ENCODE results near the gene CROCC2.

The CROCC2 gene

DNA sequence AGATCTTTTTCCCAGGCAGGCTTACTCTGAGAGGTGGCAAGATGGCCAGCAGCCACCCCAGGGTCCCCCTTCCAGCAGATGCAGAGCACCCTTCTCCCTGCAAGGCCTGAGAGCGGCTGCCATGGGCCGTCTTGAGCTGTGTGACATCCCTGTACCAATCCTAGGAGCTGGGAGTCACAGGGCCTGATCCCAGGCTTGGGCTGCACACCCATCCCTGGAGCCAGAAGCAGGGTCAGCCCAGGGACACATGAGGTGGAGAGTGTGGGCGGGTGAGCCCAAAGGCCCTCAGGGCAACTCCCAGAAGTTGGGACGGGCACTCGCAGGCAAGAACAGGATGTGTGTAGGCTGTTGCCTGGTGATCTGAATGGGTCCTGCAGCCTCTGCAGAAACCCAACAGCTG is 40.5 kb downstream of the CROCC2 start:
- DNase-seq: no peak

DNA sequence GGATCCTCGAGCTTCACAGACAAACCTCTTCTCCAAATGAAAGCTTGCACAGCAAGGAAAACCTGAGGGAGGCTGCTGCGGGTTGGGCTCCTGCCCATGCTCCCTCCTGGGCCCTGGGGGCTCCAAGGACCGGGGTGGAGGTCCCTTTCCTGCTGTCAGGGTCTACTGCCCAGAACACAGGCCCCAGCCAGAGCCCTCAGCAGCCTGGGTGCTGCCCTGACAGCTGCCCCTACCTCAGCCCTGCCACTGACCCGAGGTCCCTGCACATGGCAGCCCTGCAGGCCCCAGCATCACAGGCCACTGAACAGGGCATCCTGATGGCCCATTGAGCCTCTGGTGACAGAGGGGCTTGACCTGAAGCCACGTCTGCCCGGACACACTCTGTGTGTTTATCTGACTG is 41.0 kb downstream of the CROCC2 start:
- DNase-seq: no peak

DNA sequence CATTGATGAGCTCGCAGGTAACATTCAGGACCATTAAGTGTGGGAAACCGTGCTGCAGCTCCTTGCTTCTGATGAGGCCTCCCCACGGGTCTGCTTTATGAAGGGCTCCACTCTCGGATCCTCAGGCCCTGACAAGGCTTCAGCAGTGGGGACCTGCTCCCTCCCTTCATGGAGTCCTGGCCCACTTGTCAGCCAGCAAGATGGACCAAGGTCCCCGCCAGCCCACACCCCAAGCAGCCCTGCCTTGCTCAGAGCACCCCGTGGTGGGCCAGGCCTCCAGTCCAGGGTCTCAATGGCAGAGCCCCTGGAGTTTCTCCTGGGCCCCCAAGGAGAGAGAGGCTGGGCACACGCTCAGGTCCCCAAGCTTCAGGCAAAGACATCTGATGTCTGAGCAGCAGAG is 41.5 kb downstream of the CROCC2 start:
- DNase-seq: no peak

DNA sequence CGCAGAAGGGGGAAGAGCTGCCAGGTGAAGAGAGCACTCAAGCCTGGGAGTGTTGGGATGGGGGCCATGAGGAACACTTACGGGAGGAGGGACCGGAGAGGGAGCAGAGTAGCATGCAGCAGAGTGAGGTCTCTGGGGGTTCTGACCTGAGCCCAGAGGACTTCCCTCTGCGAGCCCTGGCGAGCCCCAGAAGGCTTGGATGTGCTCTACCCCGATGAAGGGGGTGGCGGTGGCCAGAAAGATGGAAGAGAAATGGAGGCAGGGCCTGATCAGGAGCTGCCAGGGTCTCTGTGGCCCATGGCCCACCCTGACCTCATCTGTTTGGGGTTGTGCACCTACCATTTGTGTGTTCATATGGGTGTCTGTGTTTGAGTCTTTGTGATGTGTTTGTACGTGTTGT is 42.0 kb downstream of the CROCC2 start:
- DNase-seq: no peak

DNA sequence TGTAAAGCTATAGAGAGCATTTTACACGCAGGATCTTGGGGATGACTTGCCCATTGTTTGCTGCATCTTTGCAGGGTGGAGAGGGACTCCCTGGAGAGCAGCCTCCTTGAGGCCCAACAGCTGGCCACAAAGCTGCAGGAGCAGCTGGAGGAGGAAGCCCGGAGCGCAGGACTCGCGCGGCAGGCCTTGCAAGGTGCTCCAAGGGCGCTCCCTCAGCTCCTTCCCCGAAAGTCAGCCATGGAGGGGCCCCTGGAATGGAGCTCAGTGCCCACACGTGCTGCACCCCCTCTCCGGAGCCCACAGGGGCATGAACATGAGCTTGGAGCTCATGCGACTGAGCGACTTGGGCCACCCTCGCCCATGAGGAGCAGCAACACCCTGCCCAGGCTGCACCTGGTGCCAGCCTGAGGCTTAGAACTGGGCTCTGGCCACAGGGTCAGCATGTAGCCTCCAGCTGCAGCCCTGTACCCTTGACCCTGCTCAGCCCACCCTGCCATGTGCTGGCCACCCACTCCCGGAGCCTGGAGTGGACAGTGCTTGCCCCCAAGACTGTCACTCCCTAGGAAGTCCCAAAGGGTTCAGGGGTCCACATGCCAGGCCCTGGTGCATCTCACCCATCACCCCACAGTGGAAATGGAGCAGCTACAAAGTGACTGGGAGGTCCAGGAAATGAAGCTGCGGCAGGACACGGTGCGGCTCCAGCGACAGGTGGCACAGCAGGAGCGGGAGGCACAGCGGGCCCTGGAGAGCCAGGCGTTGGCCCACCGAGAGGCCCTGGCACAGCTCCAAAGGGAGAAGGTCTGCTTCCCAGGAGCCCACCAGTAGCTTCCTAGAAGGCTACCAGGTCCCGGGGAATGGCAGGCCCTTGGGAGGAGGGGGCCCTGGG is 43.0 kb downstream of the CROCC2 start:
- no peak for DNase-seq

DNA sequence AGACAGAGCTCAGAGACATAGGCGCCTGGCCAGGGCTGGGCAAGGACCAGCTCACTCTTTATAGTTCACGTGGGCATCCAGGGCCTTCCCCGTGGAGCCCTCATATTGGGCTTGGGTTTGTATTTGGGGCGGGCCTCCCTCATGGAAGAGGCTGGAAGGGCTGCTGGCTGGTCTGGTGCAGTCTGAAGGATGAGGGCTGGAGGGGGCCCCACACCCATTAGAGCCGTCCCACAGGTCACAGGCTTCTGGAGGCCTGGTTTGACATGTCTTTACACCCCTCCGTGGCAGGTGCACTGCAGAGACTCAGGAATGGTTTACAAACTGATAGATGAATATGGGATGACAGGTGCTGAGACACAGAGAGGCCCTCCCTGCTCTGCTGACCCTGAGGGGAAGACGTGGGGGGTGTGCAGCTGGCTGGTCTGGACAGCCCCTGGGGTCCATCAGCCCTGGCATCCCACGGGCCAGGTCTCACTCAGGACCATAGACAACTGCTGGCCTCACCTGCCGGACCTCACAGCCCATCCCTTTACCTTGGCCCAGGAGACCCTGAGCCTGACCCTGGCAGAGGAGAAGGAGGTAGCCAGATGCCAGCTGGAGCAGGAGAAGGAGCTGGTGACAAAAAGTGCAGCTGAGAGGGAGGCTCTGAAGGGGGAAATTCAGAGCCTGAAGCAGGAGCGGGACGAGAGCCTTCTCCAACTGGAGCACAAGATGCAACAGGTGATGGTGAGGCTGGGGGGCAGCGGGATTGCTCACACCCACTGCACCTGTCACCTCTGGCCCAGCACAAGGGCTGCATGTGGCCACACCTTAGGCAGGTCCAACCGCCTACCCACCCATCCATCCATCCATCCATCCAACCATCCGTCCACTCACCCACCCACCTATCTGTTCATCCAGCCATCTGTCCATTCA is 43.9 kb downstream of the CROCC2 start:
- no peak for DNase-seq

DNA sequence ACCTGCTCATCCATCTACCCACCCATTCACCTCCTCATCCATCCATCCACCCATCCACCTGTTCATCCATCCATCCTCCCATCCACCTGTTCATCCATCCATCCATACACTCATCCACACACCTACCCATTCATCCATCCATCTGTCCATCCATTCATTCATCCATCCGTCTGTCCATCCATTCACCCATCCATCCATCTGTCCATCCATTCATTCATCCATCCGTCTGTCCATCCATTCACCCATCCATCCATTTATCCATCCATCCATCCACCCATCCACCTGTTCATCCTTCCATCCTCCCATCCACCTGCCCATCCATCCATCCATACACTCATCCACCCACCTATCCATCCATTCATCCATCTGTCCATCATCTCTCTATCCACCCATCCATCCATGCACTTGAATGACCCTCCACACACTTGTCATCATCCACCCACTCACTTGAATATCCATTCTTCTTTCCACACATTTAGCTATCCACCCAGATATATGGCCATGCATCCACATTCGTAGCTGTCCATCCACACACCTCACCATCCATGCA is 45.0 kb downstream of the CROCC2 start:
- DNase-seq: no peak

DNA sequence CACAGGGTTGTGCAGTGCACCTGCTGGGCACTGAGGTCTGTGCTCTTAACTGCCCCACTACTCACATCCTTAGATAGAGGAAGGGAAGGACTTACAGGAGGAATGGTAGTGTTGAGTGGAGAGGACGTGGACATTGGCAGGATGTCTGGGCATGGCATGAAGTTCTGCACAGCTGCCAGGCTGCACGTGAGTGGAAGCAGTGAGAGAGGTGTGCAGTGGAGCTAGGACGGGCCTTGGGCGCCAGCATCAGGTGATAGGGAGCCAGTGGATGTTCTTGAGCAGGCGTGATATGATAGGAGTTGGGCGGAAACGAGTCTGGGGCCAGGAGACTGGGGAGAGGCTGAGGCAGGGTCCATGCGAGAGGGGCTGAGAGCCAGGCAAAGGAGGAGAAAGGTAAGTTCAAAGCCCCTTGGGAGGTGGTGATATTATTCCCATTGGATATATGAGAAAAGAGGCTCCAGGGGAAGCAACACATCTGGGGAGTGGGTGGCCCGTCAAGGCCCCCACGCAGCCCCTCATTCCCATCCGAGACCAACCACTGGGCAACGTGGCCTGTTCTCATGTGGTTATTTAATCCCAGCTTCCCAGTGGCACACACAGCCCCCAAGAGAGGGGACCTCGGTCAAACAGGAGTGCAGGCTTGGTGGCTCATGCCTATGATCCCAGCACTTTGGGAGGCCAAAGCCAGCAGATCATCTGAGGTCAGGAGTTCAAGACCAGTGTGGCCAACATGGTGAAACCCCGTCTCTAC is 46.5 kb downstream of the CROCC2 start:
- DNase-seq: no peak

DNA sequence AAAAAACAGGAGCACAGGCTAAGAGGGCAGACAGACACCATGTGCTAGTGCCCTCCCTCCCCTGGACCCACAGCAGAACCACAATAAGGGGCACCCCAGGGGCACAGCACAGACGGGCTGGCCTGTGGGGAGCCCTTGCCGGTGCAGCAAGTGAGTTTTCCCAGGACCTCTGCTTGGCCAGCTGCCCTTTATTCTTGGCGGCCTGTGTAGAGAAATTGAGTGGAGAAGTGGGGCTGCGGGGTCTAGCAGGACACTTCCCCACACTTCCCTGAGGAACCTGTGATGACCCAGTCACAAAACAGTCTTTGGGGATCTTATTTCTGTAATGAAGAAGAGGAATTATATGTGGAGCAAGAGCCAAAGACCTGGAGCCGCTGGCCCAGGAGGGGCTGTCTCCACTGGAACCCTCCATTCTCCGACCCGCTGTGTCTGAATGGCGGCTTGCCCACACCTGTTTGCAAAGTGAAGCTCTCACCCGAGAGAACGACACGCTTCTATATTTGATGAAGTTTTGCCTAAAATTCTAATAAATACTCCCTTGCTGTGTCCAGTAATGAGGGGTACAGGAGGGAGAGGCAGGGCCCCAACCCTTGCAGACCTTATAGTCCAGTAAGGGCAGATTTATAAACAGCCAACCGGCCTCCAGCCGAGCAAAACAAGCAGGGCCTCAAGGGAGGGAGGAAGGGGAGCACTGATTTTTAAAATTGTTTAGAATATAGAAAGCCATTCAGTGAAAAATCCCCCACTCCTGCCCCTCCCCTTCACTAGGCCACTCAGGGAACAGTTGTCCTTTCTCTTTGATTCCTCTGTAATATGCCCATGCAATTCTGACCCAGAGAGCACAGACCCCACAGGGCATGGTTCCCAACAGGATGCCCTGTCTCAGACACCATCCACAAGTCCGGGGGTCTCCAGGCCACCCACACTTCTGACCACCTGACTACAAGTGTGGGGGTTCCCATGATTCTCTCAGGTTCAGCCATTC is 47.6 kb downstream of the CROCC2 start:
- no peak for DNase-seq

DNA sequence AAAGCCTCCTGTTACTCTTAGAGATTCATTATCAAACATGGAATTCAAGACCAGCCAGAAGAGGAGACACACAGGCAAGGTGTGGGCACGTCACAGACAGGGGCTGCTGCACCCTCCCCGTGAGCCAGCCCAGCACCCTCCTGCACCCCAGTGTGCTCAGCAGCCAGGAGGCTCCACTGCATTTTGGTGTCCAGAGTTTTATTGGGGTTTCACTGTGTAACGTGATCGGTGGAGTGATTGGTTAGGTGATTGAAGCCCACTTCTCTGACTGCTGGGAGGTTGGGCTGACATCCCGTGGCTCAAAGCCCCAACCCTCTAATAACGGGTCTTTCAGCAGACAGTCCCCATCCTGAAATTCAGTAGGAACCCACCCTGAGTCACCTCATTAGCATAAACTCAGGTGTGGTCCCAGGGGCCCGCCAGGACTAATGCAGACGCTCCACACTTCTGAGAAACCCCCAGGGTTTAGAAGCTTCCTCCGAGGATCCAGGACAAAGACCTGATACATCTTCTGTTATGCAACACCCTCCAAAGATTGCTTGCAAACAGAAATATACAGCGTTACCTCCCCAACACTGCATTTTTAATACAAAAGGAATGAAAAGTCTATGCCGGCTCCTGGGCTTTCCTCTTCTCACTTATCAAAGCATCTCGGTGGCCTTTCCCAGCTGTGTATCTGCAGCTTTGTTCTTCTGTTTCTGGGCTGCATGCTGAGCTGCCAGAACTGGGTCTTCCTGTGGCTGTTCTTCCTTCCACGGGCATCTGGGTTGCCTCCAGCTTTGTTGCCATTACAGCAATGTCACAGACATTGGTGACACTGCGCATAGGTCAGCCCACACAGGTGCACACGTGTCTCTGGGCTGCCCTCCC is 48.5 kb downstream of the CROCC2 start:
- no peak for DNase-seq

DNA sequence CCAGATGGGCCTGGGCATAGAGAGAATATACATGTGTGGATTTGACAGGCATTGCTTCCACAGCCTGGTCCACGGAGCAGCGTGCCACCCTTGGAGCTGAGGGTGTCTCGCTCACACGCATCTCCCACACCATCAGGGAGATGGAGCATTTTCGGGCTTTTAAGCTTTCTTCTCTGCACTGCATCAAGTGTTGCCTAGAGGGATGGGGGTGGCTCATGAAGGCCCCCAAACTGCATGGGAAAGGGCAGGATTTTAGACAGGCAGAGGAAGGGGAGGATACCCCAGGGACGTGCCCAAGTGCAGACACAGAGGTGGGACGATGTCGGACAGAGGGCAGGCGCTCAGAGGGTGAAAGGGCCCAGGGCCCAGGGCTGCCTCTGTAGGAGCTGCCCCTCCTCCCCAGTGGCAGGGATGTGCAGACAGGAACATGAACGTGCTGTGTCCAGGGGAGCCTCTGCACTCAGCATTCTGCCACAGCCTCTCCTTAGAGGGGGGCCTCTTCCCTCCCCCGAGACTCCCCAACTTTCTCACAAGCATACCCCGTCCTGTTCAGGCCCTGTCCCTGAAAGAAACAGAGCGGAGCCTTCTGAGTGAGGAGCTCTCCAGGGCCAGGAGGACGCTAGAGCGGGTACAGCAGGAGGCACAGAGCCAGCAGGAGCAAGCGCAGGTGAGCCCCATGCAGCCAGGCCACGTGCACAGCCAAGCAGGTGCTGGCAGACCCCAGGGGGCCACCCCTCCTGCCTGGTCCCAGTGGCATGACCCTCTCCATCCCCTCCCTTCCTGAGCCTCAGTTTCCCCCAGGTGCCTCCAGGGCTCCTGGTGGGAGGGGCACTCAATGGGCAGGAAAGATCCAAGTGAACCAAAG is 49.4 kb downstream of the CROCC2 start:
- DNase-seq: no peak

DNA sequence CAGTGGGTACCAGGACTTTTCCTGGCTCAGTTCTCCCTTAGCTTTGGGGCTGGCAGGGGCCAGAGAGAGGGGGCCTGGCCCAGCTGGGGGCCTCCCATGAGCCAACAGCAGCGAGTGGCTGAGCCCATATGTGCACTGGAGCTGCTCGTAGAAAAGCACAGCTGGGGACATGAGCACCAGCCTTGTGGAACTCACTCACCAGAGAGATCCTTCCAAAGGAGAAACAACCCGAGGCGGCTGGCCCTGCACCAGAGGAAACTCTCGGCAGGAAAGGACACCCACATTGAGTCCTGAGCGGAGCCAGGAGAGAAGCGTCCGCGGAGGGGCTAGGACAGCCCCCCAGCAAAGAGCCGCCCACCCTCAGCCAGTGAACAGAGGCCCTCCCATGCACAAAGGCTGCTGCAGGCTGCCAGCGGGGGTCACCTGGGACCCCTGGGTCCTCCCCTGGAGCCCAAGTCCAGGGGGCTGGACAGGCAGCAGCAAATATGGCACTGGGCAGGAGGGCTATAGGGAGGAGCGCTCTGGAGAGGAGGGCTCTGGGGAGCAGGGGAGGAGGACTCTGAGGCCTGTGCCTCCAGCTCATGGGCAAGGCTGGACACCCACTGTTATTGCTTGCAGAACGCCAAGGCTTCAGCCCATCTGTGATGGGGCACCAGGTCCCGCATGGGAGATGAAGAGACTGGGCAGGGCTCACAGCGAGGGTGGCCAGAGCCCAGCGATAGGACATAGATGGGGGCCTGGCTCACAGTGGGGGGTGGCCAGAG is 50.2 kb downstream of the CROCC2 start:
- peak in 1 of 2 experiments; percentile 26 for DNase-seq

DNA sequence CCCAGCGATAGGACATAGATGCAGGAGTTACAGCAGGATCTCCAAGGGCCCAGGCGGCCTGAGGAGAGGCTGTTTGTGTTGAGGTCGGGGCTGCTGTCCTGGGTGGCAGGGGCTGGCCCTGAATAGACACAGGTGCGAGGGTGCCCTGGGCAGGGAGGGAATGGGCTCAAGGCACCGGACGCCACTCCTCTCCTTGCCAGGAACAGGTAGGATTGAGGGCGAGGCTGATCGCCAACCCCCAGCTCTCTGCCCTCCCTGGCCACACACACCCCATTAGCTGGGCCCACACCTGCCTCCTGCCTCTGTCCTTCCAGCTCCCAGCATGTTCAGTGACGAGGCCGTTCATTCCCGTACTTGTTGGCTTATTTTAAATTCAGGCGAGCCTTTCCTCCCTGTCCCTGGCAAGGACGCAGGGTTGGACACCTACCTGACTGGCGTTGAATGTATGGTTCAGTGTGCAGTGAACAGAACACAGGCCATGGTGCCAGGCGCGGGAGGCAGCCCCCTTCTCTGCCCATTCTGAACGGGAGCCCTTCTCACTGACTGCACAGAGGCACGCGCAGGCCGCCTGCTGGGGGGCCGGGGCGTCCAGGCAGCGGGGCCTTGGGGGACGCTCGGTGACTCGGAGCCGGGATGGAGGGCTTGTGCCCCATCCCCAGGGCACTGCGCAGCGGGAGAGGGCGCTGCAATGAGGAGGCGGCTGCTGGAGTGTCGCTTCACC is 51.0 kb downstream of the CROCC2 start:
- DNase-seq: no peak

DNA sequence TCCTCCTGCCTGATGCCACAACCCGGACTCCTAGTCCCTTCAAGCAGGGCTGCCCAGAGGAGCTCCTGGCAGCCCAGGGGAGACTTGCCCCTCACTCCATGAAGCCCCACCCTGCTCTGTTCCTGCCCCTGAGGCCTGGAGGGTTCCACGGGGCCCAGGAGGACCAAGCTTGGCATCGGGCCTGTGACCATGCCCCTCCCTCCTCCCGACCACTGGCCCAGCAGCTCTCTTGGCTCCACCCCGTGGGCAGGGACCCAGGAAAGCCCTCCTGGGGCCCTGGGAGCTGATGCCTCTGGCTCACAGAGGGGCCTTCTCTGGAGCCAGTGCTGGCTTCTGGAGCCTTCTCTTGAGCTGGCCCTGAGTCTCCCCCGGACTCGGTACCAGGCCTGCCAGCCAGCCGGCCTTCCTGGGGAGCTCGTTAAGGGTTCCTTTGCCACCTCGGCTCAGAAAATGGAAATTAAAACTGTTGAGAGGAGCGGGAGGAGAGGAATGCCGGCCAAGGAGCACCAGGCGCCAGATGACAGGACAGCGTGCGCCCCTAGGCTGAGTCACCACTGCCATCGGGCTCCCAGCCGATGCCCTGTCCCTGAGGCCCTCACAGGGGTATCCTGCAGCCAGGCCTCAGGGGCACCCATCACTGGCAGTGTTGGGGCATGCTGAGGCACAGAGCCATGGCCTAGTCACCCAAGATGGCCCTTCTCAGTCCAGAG is 51.7 kb downstream of the CROCC2 start:
- peak in 1 of 2 experiments; percentile 73 for DNase-seq

DNA sequence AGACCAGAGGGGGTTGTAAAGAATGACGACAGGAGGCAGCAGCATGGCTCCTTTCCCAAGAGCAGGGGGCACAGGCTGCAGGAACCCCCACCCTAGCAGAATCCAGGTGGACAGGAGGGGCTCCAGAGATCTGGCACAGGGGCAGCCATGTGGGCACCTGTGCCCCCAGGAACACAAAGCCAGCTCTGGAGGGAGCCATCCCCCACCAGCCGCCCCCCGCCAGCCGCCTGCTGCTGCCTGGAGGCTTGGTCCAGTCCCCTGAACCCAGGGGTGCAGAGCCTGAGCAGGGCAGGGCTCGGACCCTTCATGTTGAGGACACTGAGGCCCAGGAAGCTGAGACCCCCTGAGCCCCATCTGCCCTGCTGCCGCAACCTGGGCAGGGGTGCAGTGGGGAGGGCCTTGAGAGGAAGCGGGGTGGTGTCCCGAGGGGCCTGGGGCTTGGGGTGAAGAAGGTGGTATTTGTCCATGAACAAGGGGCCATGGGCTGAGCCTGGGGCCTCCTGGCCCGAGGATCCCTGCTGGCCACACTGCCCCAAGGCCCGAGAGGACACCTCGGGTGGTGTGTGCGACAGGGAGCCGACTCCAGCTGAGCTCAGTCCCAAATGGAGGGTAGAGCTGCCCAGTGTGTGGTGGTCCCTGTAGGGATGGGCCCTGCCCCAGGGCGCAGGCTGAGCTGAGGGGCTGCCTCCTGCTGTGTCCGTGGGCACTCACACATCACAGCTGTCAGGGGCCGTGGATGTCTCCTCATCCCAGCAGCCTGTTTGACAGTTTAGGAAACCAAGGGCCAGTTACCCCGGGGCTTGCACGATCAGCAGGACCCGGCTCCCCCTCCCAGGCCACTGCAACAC is 52.5 kb downstream of the CROCC2 start:
- DNase-seq: no peak

DNA sequence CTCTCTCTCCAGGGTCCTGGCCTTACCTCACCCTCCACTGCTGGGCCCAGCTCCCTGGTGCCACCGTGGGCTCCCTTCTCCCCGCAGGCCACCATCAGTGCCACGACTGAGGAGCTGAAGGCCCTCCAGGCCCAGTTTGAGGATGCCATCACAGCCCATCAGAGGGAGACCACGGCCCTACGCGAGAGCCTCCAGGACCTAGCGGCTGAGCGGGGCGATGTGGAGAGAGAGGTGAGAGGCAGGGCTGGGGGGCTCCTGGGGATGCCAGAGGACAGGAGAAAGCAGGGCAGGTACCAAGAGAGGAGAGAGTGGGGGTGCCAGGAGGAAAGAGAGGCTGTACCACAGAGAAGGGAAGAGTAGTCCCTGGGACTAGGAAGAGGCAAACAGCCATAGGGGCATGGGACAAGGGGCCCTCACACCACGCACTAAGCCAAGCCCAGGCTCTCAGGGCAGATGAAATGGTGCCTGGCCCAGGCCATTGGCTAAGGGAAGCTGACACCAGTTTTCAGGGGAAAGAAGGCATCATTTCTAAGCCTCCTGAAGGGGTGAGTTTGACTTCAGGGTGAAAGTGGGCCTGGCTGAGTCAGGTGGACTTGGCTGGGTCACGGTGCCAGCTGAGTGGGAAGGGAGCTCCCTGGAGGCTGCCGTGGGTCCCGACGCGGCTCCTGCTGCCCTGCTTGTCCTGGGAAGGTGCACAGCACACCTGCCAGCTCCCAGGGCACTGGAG is 53.2 kb downstream of the CROCC2 start:
- no peak for DNase-seq
